GM18502 (cell line): ENCODE results near the gene EIF3K.

ENCODE experiments used
- ATAC-seq: cut with Tn5 transposase; IDR thresholded peaks from one replicate; pipeline ENCODE4 v1.9.1; 2021; ENCODE audit warnings: mild to moderate bottlenecking; ENCODE audit not compliant: unreplicated experiment, poor library complexity

EIF3K gene

GRCh38 chr19:38648769-38649304 is 29.8 kb downstream of the EIF3K start:
- no peak for ATAC-seq

DNA sequence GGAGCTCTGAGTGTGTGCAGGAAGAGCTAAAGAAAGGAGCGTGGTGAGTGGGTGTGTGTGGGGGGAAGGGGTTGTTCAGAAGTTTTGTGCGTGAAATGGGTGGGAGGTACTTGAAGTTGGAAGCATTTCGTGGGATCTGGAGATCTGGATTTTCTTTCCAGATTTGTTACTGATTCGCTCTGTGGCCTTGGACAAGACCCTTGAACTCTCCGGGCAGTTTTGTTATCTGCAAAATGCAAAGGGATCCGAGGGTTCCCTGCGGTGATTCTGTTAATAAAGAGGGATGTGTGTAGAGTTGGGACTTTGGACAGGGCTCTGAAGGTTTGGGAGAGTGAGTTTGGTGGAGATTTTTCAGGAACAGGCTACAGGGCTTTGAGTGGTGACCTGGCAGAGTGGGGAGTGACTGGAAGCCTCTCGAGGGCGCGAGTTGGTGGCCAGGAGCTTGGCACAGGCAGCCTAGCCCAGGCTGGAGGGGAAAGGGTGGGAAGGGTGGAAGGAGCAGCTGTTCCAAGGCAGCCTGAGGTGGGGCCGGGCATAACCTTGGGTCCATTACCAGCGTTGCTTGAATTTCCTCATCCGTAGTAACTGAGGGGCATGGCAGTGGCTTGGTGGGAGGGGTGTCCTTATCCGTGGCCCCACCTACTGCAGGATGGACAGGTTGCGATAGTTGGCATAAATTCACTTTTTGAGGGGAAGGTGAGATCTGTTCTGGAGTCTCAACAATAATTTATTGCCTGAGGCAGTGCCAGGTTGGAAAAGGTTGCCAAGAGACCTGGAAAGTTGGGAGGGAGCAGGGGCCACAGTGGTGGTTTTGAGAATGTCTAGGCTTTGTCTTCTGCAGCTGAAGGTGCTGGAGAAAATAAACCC is 30.6 kb downstream of the EIF3K start:
- no peak for ATAC-seq

DNA sequence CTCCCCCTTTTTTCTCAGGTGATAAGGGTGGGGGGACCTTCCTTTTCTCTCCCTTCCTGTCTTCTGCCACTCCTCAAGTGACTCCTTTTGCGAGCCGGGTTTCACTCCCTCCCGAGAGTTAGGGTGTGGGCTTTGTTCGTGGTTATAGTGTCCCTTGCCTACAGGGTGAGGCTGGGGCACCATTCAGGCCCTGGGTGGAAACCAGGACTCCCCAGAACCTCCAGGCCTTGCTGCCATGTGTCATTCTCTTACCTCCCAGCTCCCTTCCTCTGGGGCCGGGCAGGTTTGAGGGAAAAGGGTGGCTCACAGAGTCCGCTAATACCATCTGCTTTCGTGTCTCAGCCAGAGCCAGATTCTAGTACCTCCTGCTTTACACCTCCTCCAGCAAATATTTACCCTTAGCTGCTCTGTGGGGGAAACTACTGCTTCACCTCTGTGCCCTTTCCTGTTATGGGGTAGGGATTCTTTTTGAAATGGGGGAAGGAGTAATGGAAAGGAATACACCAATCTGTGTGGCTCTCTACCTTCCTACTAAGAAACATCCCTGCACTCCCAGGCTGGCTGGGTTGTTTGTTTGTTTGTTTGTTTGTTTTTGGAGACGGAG is 31.3 kb downstream of the EIF3K start:
- ATAC-seq, result no peak

DNA sequence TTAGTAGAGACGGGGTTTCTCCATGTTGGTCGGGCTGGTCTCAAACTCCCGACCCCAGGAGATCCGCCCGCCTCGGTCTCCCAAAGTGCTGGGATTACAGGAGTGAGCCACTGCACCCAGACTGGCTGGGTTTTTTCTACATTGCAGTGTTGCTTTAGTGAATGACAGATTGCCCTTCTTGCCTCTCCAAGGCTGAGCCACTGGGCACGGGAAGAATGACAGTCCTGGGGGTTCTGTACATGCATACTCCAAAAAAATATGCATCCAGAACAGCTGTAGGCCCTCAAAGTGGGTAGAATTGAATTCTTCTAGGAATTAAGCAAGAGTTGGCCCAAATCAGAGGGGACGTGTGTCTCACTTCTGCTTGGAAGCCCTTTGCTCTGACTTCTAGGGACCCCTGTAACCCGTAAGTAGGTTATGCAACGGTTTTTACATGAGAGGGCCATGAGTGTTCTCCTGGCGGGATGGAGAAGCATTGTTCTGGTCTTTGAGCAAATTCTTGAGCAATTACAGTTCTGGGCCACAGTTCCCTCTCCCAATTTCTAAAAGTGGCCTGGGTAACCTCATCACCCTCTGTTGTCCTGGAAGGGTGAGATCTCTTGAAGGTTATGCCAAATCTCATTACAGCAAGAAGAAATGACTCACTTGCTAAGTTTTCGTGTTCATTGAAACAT is 32.1 kb downstream of the EIF3K start:
- ATAC-seq, result no peak

DNA sequence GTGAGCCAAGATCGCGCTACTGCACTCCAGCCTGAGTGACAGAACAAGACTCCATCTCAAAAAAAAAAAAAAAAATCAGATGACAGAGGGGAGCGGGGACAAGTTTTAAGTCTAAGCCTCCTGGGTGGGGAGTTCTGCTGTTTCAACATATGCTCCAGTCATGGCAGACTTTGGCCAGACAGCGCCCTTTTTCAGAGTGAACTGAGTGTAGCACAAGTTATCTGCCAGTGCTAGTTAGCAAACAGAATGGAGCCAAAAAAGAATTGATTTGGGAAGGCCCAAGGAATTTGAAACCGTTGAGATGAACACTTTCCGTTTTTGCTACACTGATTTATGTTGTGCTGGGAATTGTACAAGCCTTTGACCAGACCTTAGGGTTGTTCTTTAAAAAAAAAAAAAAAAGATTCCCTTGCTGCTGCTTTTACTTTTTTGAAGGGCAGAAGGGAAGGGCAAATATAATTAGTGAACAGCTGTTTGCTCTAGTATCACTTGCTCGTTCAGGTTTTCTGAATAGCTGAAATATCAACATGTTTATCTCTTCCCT is 34.1 kb downstream of the EIF3K start:
- ATAC-seq, result no peak

GRCh38 chr19:38654628-38655055 is 35.7 kb downstream of the EIF3K start:
- no peak for ATAC-seq

- no peak for ATAC-seq
These were observed 36.3 kb downstream of the EIF3K start for GRCh38 chr19:38655148-38655824.

GRCh38 chr19:38656171-38656981 is 37.4 kb downstream of the EIF3K start:
- no peak for ATAC-seq

DNA sequence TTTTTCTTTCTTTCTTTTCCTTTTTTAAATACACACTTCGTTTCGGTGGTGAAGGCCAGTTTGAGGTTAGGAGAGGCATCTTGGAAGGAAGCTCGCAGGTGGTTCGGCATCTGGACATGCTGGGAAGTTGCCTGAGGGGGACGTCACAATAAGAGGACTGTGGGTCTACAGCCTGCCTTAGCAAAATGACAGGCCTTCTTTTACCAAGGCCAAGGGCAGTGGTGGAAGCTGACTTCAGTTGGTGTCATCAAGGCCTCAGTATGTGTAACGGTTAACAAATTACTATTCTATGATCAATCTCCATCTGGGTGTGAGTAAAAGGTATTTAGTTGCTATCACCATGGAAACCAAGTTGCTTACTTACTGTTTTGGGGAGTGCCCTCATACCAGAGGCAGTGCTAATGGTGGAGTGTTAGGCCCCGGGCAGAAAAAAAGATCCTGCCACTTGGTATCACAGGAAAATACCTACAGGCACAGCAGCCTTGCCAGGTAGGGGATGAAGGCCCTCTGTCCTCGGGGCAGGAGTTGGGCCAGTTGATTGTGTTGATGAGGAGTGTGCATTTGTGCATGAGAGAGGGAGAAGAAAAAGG is 38.7 kb downstream of the EIF3K start:
- ATAC-seq, result no peak

DNA sequence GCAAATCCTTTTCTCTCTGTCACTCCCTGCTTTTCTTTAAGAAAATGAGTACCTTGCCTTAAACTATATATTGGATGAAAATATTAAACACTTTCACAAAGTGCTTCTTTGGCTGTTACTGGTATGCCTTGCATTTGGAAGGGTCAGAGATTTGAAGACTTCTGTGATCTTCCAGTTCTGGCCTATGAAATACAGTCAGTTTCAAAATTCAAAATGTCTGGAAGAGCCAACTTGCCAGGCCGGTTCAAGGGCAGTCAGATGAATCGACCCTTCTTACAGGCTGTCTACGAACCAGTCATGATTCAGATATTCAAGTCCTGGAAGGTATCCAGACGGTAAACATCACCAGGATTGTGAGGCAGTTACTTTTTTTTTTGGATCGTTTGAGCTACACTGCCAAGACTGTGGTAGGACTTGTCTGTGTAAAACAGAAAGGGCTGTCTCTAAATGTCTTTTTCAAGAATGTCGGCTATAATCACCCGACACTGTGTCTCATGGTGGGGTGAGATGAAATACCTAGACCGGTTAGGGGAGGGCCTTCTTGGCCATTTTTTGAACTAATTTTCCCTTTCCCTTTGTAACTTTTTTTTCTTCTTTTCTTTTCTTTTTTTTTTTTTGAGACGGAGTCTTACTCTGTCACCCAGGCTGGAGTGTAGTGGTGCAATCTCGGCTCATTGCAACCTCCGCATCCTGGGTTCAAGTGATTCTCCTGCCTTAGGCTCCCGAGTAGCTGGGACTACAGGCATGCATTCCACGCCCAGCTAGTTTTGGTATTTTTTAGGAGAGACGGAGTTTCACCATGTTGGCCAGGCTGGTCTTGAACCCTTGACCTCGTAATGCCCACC is 39.7 kb downstream of the EIF3K start:
- ATAC-seq, result no peak

- ATAC-seq, result no peak
These were observed 41.7 kb downstream of the EIF3K start for GRCh38 chr19:38660724-38661123.

GRCh38 chr19:38661136-38661535 is 42.1 kb downstream of the EIF3K start:
- ATAC-seq, result no peak

DNA sequence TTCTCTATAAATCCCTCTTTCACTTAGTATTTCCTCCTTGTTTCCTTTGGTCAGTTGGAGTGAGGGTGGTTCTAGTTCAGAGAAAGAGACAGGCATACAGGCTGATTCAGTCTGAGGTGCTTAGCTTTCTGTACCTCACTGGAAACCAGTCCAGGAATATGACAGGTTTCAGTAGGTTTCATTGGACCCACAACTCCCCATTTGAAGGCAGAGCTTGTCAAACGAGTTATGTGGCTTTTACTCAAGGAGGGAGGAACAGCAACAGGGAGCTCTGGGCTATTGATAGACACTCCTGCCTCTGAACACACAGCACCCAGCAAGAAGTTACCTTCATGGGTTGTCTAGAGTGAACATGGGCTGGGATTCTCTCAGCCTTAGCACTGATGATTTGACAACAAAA is 43.0 kb downstream of the EIF3K start:
- no peak for ATAC-seq

- ATAC-seq, result no peak
These were observed 43.7 kb downstream of the EIF3K start for GRCh38 chr19:38662537-38663155.

GRCh38 chr19:38663156-38663651 is 44.2 kb downstream of the EIF3K start:
- no peak for ATAC-seq

- no peak for ATAC-seq
These were observed 45.0 kb downstream of the EIF3K start for GRCh38 chr19:38663957-38664502.

DNA sequence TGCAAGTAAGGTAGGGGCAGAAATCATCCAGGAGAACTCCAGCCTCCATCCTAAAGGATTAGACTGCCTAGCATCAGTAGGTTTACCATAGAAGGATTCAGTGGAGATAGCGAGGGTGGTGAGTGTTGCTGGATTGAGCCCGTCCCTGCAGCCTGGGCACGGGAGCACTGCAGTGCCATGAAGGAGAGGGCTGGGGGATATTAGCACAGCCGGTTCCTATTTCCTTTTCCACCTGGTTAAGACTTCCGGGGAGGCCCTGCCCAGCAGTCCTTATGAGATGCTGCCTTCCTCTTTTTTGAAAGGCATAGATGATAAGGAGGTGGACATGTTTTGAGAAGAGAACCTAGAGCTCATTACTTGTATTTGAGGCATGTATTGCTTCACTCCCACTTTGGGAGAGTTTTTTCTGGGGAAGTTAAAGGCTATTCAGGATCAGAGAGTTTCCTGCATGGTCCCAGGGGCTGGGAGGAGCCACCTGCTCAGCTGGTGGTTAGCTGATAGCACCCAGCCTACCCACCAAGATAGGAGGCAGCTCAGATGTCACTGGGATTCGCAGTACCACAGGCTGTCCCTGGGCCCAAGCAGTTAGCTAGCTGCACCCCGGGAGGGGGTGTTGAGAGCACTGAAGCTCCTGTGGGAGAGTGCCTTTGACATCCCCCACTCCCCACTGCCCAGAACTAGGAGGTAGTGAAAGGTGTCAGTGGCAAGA is 45.7 kb downstream of the EIF3K start:
- no peak for ATAC-seq
